B cell (primary cell): ENCODE results near the gene CAMSAP2. TPM values are rescaled to one million over a fixed set of nuclear protein-coding genes. Genes with fewer than 3 reads are reported as not detected.

ENCODE experiments used
- ATAC-seq: fragments of 200-7000 bp; cut with Tn5 transposase; one replicate; pipeline ENCODE4 v1.10.0; 2021; ENCODE audit warnings: low read depth, mild to moderate bottlenecking, moderate number of reproducible peaks, moderate library complexity
- CTCF ChIA-PET: fragments of 350-600 bp; sonication (Branson Sonifier 250); formaldehyde crosslinking; loops from one replicate; lab custom pipeline; 2021; ENCODE audit warnings: antibody characterized with exemption, inconsistent platforms; lab: Charles Lee
- POLR2A ChIA-PET: fragments of 350-600 bp; sonication (Branson Sonifier 250); formaldehyde crosslinking; loops from one replicate; lab custom pipeline; 2021; ENCODE audit warnings: antibody characterized with exemption; lab: Charles Lee
- DNase-seq: peaks from one replicate; pipeline ENCODE4 v3.0.0; 2013
- H2AFZ ChIP-seq: 2 replicates; pipeline ENCODE4 v1.6.1; 2012; ENCODE audit warnings: mild to moderate bottlenecking, low read depth, low read length; ENCODE audit not compliant: insufficient read depth, poor library complexity, severe bottlenecking
- H3K27ac ChIP-seq, 2 donors: 1 replicate in 1 of 2; 2 replicates in 1 of 2; pipeline ENCODE4 v1.5.1; 2012 to 2013; ENCODE audit warnings: low read length in 2 of 2, mild to moderate bottlenecking in 2 of 2, moderate library complexity in 1 of 2
- H3K27me3 ChIP-seq, 4 experiments: fragments of 200-600 bp in 1 of 4; sonication (generic) in 1 of 4; replicated peaks in 1 of 4; 1 replicate in 2 of 4; 2 replicates in 2 of 4; pipeline versions ENCODE4 v1.6.1 to v1.7.0; 2013 to 2016; ENCODE audit warnings: low read length in 3 of 4, mild to moderate bottlenecking in 2 of 4, mixed read lengths in 1 of 4, moderate library complexity in 1 of 4; ENCODE audit not compliant: insufficient read depth in 4 of 4, control insufficient read depth in 3 of 4; ENCODE audit errors: control extremely low read depth in 1 of 4
- H3K36me3 ChIP-seq, 2 experiments: replicated peaks in 1 of 2; 1 replicate in 1 of 2; 2 replicates in 1 of 2; pipeline versions ENCODE4 v1.6.1 to v1.7.1; 2013; ENCODE audit warnings: low read length in 1 of 2; ENCODE audit not compliant: insufficient read depth in 2 of 2, control insufficient read depth in 1 of 2; ENCODE audit errors: control extremely low read depth in 1 of 2, extremely low read depth in 1 of 2
- H3K4me1 ChIP-seq, 2 donors: fragments of 200-600 bp in 1 of 2; sonication (generic) in 1 of 2; 1 replicate in 1 of 2; 2 replicates in 1 of 2; pipeline versions ENCODE4 v1.5.1 to v1.6.1; 2013 to 2017; ENCODE audit warnings: low read length in 2 of 2; ENCODE audit not compliant: control insufficient read depth in 2 of 2, insufficient read depth in 2 of 2
- H3K4me2 ChIP-seq: replicated peaks from 2 replicates; pipeline ENCODE3; 2012; ENCODE audit warnings: mild to moderate bottlenecking, low read depth, low read length; ENCODE audit not compliant: poor library complexity, severe bottlenecking
- H3K4me3 ChIP-seq, 5 experiments: fragments of 200-600 bp in 1 of 5; sonication (generic) in 1 of 5; 1 replicate in 3 of 5; 2 replicates in 2 of 5; pipeline versions ENCODE4 v1.5.1 to v1.7.0; 2011 to 2016; ENCODE audit warnings: low read length in 4 of 5, mild to moderate bottlenecking in 4 of 5, low read depth in 2 of 5, control low read depth in 1 of 5, moderate library complexity in 1 of 5; ENCODE audit not compliant: insufficient read depth in 1 of 5; ENCODE audit errors: control extremely low read depth in 1 of 5, extremely low read depth in 1 of 5
- H3K79me2 ChIP-seq: fragments of 200-600 bp; sonication (generic); one replicate; pipeline ENCODE4 v1.6.0; 2016; ENCODE audit warnings: low read length; ENCODE audit not compliant: control insufficient read depth, insufficient read depth
- H3K9ac ChIP-seq: fragments of 200-600 bp; sonication (generic); 2 replicates; pipeline ENCODE4 v1.6.1; 2017; ENCODE audit warnings: mild to moderate bottlenecking, low read length, moderate library complexity
- H3K9me3 ChIP-seq, 3 donors: one replicate each; pipeline versions ENCODE4 v1.6.1 to v1.7.1; 2013; ENCODE audit warnings: low read length in 2 of 3; ENCODE audit not compliant: control insufficient read depth in 2 of 3, insufficient read depth in 1 of 3; ENCODE audit errors: control extremely low read depth in 1 of 3
- H4K20me1 ChIP-seq: 2 replicates; pipeline ENCODE4 v1.6.0; 2012; ENCODE audit warnings: mild to moderate bottlenecking, low read length; ENCODE audit not compliant: insufficient read depth, control insufficient read depth, poor library complexity, severe bottlenecking
- H3K27ac Mint-ChIP-seq: one replicate; pipeline ENCODE4 v1.8.0; 2021; ENCODE audit warnings: mixed read lengths
- H3K27me3 Mint-ChIP-seq: one replicate; pipeline ENCODE4 v1.8.0; 2021; ENCODE audit warnings: mixed read lengths
- H3K4me1 Mint-ChIP-seq: one replicate; pipeline ENCODE4 v1.8.0; 2021; ENCODE audit warnings: mixed read lengths
- H3K4me3 Mint-ChIP-seq: one replicate; pipeline ENCODE4 v1.8.0; 2021; ENCODE audit warnings: mixed read lengths
- H3K9me3 Mint-ChIP-seq: one replicate; pipeline ENCODE4 v1.8.0; 2022; ENCODE audit warnings: mixed read lengths; ENCODE audit not compliant: insufficient read depth
- EZH2 ChIP-seq: IDR thresholded peaks from 2 replicates; pipeline ENCODE4 v1.6.1; 2012; ENCODE audit warnings: borderline replicate concordance, low read depth, mild to moderate bottlenecking, moderate library complexity, low read length; ENCODE audit not compliant: insufficient read depth, poor library complexity, severe bottlenecking
- WGBS: methylation state at CpG from one replicate; pipeline ENCODE4 v1.1.5; 2013; ENCODE audit warnings: missing lambda C conversion rate; ENCODE audit not compliant: insufficient coverage; 5-methylcytosine and 5-hydroxymethylcytosine counted together
- intact Hi-C: fragments of 100-400 bp; cut with micrococcal nuclease; formaldehyde crosslinking; loops from one replicate; pipeline ENCODE4 v1.10.0; 2022
- polyA plus RNA-seq: library from polyadenylated mRNA; depleted of rRNA; stranded (reverse); fragments of >200 nt; gene quantifications from 2 replicates; pipeline ENCODE4 v1.2.3, GENCODE V29; 2012
- total RNA-seq, 2 donors: library from RNA; stranded (reverse); fragments of 120-200 nt in 1 of 2; gene quantifications; 1 replicate in 1 of 2; 2 replicates in 1 of 2; pipeline versions ENCODE4 v1.2.3 to v1.2.4, GENCODE V29; 2013 to 2022
- TF ChIP-seq, protein P1 (sequence below): fragments of 200-600 bp; IDR thresholded peaks from one replicate; pipeline ENCODE4 v1.8.0; 2022; ENCODE audit warnings: antibody characterized with exemption, mild to moderate bottlenecking

The CAMSAP2 gene
- total and polyA plus RNA-seq, 2 donors (not counting 1 experiment from before 2014, with no cell fraction given), result 0.10 to 2.1 TPM

- no peaks in the 10 kb centered on the region for H4K20me1 ChIP-seq
- H3K27ac Mint-ChIP-seq, result no peak overlapping the region
- H3K9me3 Mint-ChIP-seq, result no peaks in the 10 kb centered on the region
- CTCF ChIA-PET, result interaction anchor here (3.4 kb wide), 1 partner anchor 152 kb away, joined by 13 read pairs; no protein-coding TSS in a partner anchor
- TF ChIP-seq, protein P1, sequence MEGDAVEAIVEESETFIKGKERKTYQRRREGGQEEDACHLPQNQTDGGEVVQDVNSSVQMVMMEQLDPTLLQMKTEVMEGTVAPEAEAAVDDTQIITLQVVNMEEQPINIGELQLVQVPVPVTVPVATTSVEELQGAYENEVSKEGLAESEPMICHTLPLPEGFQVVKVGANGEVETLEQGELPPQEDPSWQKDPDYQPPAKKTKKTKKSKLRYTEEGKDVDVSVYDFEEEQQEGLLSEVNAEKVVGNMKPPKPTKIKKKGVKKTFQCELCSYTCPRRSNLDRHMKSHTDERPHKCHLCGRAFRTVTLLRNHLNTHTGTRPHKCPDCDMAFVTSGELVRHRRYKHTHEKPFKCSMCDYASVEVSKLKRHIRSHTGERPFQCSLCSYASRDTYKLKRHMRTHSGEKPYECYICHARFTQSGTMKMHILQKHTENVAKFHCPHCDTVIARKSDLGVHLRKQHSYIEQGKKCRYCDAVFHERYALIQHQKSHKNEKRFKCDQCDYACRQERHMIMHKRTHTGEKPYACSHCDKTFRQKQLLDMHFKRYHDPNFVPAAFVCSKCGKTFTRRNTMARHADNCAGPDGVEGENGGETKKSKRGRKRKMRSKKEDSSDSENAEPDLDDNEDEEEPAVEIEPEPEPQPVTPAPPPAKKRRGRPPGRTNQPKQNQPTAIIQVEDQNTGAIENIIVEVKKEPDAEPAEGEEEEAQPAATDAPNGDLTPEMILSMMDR, result no peak
- TF ChIP-seq EZH2, result no peak
- intact Hi-C loops, result no loop called here
- H3K27me3 ChIP-seq, result no peaks in the 10 kb centered on the region
- no peak overlapping the region for H3K4me2 ChIP-seq
- H3K36me3 ChIP-seq, result no peaks in the 10 kb centered on the region
- H3K4me3 ChIP-seq, result no peak overlapping the region
- no peak overlapping the region for H2AFZ ChIP-seq
- no peaks in the 10 kb centered on the region for H3K9me3 ChIP-seq
- H3K27ac ChIP-seq, result no peak overlapping the region
- H3K4me1 ChIP-seq, result no peaks in the 10 kb centered on the region
- ATAC-seq (no peak), DNase-seq (no peak)
- no peak overlapping the region for H3K9ac ChIP-seq
- POLR2A ChIA-PET, result no interaction called here
- no peaks in the 10 kb centered on the region for H3K79me2 ChIP-seq
- no peak overlapping the region for H3K4me3 Mint-ChIP-seq
- no peaks in the 10 kb centered on the region for H3K27me3 Mint-ChIP-seq
- 10% methylated on average over 2 of the region's 2 CpGs for WGBS
- peaks cover 2% of the 10 kb centered on the region for H3K4me1 Mint-ChIP-seq
Observed at GRCh38 chr1:200774311-200774710, 35.6 kb downstream of the CAMSAP2 start.

- Histone ChIP-seq H3K4me3 (no peak overlapping the region), H3K9ac (no peak overlapping the region), H4K20me1 (no peaks in the 10 kb centered on the region), H3K27me3 (no peaks in the 10 kb centered on the region), H3K4me2 (no peak overlapping the region), H3K27ac (no peak overlapping the region), H2AFZ (no peak overlapping the region), H3K79me2 (no peaks in the 10 kb centered on the region), H3K9me3 (no peaks in the 10 kb centered on the region), H3K36me3 (no peaks in the 10 kb centered on the region), H3K4me1 (no peaks in the 10 kb centered on the region)
- intact Hi-C loops, result no loop called here
- CTCF ChIA-PET, result interaction anchor here (3.4 kb wide), 1 partner anchor 153 kb away, joined by 13 read pairs; no protein-coding TSS in a partner anchor
- Mint-ChIP-seq H3K27ac (no peak overlapping the region), H3K9me3 (no peaks in the 10 kb centered on the region), H3K4me1 (peaks cover 2% of the 10 kb centered on the region), H3K4me3 (no peak overlapping the region), H3K27me3 (no peaks in the 10 kb centered on the region)
- POLR2A ChIA-PET, result no interaction called here
- DNase-seq (no peak), ATAC-seq (no peak)
- WGBS, result no CpG with 5 or more reads among the region's 2 CpGs
- TF ChIP-seq, protein P1, result no peak
- TF ChIP-seq EZH2, result no peak
Observed at GRCh38 chr1:200774735-200775444, 36.2 kb downstream of the CAMSAP2 start.
